Measurements from ENCODE around the gene DOCK6. TPM values are rescaled to one million over a fixed set of nuclear protein-coding genes. Genes with fewer than 3 reads are reported as not detected.

Gene DOCK6
- total RNA-seq, 1 experiment from 2014 or later, result 82.4 TPM

DNA sequence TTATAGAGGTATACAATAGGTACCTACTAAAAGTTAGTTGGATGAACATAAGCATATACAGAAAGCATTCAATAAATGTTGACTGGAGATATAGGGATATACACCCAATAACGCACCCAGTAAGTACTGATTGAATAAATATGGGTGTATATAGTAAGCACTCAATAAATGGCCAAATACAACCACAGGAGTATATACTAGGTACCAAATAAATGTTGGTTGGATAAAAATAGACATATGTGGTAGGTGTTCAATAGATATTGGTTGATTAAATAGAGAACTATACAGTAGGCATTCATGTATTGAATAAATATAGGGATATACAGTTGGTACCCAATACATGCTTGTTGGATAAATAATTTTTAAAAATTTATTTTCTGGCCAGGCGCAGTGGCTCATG, 13.5 kb downstream of the DOCK6 start:
- no peak overlapping the region for H3K4me3 ChIP-seq (replicated peaks in 1 of 2; ENCODE audit: low read depth in 1 of 2, low read length in 2 of 2)
- TF ChIP-seq, protein P1, sequence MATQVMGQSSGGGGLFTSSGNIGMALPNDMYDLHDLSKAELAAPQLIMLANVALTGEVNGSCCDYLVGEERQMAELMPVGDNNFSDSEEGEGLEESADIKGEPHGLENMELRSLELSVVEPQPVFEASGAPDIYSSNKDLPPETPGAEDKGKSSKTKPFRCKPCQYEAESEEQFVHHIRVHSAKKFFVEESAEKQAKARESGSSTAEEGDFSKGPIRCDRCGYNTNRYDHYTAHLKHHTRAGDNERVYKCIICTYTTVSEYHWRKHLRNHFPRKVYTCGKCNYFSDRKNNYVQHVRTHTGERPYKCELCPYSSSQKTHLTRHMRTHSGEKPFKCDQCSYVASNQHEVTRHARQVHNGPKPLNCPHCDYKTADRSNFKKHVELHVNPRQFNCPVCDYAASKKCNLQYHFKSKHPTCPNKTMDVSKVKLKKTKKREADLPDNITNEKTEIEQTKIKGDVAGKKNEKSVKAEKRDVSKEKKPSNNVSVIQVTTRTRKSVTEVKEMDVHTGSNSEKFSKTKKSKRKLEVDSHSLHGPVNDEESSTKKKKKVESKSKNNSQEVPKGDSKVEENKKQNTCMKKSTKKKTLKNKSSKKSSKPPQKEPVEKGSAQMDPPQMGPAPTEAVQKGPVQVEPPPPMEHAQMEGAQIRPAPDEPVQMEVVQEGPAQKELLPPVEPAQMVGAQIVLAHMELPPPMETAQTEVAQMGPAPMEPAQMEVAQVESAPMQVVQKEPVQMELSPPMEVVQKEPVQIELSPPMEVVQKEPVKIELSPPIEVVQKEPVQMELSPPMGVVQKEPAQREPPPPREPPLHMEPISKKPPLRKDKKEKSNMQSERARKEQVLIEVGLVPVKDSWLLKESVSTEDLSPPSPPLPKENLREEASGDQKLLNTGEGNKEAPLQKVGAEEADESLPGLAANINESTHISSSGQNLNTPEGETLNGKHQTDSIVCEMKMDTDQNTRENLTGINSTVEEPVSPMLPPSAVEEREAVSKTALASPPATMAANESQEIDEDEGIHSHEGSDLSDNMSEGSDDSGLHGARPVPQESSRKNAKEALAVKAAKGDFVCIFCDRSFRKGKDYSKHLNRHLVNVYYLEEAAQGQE (IDR thresholded peaks at IDR 0.05; ENCODE audit: low read depth), result no peak
- TF ChIP-seq JUND (IDR thresholded peaks at IDR 0.05), result no peak
- TF ChIP-seq EZH2 (IDR thresholded peaks at IDR 0.05), result no peak
- no peak for TF ChIP-seq EZH2phosphoT487 (IDR thresholded peaks at IDR 0.05; ENCODE audit: borderline replicate concordance)
- TF ChIP-seq, protein P2, sequence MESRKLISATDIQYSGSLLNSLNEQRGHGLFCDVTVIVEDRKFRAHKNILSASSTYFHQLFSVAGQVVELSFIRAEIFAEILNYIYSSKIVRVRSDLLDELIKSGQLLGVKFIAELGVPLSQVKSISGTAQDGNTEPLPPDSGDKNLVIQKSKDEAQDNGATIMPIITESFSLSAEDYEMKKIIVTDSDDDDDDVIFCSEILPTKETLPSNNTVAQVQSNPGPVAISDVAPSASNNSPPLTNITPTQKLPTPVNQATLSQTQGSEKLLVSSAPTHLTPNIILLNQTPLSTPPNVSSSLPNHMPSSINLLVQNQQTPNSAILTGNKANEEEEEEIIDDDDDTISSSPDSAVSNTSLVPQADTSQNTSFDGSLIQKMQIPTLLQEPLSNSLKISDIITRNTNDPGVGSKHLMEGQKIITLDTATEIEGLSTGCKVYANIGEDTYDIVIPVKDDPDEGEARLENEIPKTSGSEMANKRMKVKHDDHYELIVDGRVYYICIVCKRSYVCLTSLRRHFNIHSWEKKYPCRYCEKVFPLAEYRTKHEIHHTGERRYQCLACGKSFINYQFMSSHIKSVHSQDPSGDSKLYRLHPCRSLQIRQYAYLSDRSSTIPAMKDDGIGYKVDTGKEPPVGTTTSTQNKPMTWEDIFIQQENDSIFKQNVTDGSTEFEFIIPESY (IDR thresholded peaks at IDR 0.05; ENCODE audit: extremely low read depth, insufficient replicate concordance, low read length), result no peak
- no peak for TF ChIP-seq ZNF274 (IDR thresholded peaks at IDR 0.05; ENCODE audit: low read depth, low read length)
- TF ChIP-seq, protein P3, sequence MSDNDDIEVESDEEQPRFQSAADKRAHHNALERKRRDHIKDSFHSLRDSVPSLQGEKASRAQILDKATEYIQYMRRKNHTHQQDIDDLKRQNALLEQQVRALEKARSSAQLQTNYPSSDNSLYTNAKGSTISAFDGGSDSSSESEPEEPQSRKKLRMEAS (IDR thresholded peaks at IDR 0.05), result no peak
- DNase-seq (ENCODE audit: low read depth, low spot score) (no peak), ATAC-seq (no peak)
- H3K36me3 ChIP-seq (ENCODE audit: control insufficient read depth in 1 of 2, insufficient read depth in 2 of 2, low read length in 2 of 2), result peaks cover 10% of the 10 kb centered on the region in 2 experiments; a peak in 3 of 4 replicates
- no peaks in the 10 kb centered on the region for H3K9me2 ChIP-seq (ENCODE audit: insufficient read depth)
- ChIA-PET CTCF (no interaction called here), POLR2A (no interaction called here), RAD21 (ENCODE audit: low non-redundant PET in 1 of 2, low total read pairs in 2 of 2, uncharacterized antibody in 2 of 2, unreplicated experiment in 2 of 2) (no interaction called here)
- no peaks in the 10 kb centered on the region for H3K4me1 ChIP-seq (ENCODE audit: control insufficient read depth in 1 of 2, insufficient read depth in 2 of 2, low read length in 2 of 2)
- no peak overlapping the region for H3K4me2 ChIP-seq (ENCODE audit: low read length)
- H4K20me1 ChIP-seq (ENCODE audit: insufficient read depth), result no peaks in the 10 kb centered on the region
- no TSS peak for BruUV-seq (replicated peaks)
- no peaks in the 10 kb centered on the region for H3K27me3 ChIP-seq (ENCODE audit: insufficient read depth, low read length)
- no peaks in the 10 kb centered on the region for H3K79me2 ChIP-seq (ENCODE audit: insufficient read depth, low read length)
- no peaks in the 10 kb centered on the region for H3K9me3 ChIP-seq (ENCODE audit: control insufficient read depth in 1 of 2, insufficient read depth in 1 of 2, low read depth in 1 of 2, low read length in 2 of 2)
- no peak overlapping the region for H2AFZ ChIP-seq (ENCODE audit: low read depth, low read length, poor library complexity, severe bottlenecking)
- no peak overlapping the region for H3K9ac ChIP-seq (ENCODE audit: low read length)
- intact Hi-C loops (cut with micrococcal nuclease), result no loop called here
- H3K27ac ChIP-seq (ENCODE audit: low read depth, low read length), result no peak overlapping the region
